A549 (cell line): ENCODE data around the gene ZNF655. TPM values are rescaled to one million over a fixed set of nuclear protein-coding genes. Genes with fewer than 3 reads are reported as not detected.

ENCODE experiments used
- ATAC-seq, 2 experiments: fragments of 200-7000 bp in 1 of 2; fragments of >200 bp in 1 of 2; cut with Nextera tagmentation in 1 of 2; cut with Tn5 transposase in 1 of 2; 3 replicates each; pipeline versions ENCODE4 v1.8.0 to v1.9.1; 2018 to 2020; ENCODE audit warnings: mild to moderate bottlenecking in 1 of 2, moderate library complexity in 1 of 2
- CTCF ChIA-PET: fragments of 300-600 bp; sonication (Branson Sonifier 250); formaldehyde crosslinking; extraction: SDS; loops from one replicate; lab custom pipeline; 2021; ENCODE audit warnings: antibody characterized with exemption, inconsistent platforms; lab: Yijun Ruan, JAX
- POLR2A ChIA-PET: fragments of 350-600 bp; formaldehyde crosslinking; extraction: SDS; loops from one replicate; lab custom pipeline; 2021; ENCODE audit warnings: antibody characterized with exemption, inconsistent platforms; lab: Yijun Ruan, JAX
- DNase-seq, 2 experiments: peaks; one replicate each; pipeline versions ENCODE4 v3.0.0 to v3.0.0-alpha.2; 2011 to 2016; ENCODE audit warnings: low read depth in 1 of 2, low spot score in 1 of 2
- FAIRE-seq: peaks from 2 replicates; lab custom pipeline; 2011; peaks lifted over from hg19 to GRCh38; lab: Jason Lieb, UNC
- H3K27ac ChIP-seq, 2 experiments: fragments of >200 bp; sonication (Bioruptor Twin); formaldehyde crosslinking; 3 replicates each; pipeline ENCODE4 v1.5.1; 2016 to 2017
- H3K4me1 ChIP-seq: fragments of >200 bp; sonication (Bioruptor Twin); formaldehyde crosslinking; 3 replicates; pipeline ENCODE4 v1.6.1; 2016
- H3K4me2 ChIP-seq: fragments of >200 bp; sonication (Bioruptor Twin); formaldehyde crosslinking; 3 replicates; pipeline ENCODE4 v1.6.1; 2016
- H3K4me3 ChIP-seq: fragments of >200 bp; sonication (Bioruptor Twin); formaldehyde crosslinking; 3 replicates; pipeline ENCODE4 v1.5.1; 2016
- H3K9me3 ChIP-seq: fragments of >200 bp; sonication (Bioruptor Twin); formaldehyde crosslinking; 3 replicates; pipeline ENCODE4 v1.6.1; 2016
- CBX2 ChIP-seq: fragments of 200-600 bp; sonication (generic); IDR thresholded peaks from 2 replicates; pipeline ENCODE4 v1.6.1; 2016; ENCODE audit warnings: low read depth, mild to moderate bottlenecking, borderline replicate concordance
- CEBPB ChIP-seq, 2 experiments: fragments of >200 bp in 1 of 2; sonication (Bioruptor Twin) in 1 of 2; formaldehyde crosslinking in 1 of 2; IDR thresholded peaks; 2 replicates each; pipeline ENCODE4 v1.6.1; 2012 to 2016
- CHD2 ChIP-seq: fragments of 150-350 bp; IDR thresholded peaks from 2 replicates; pipeline ENCODE4 v1.6.1; 2014; ENCODE audit warnings: low read length; ENCODE audit not compliant: partially characterized antibody
- ESRRA ChIP-seq: fragments of 150-350 bp; IDR thresholded peaks from 2 replicates; pipeline ENCODE4 v1.6.1; 2014; ENCODE audit warnings: mild to moderate bottlenecking, low read length, borderline replicate concordance
- FOSB ChIP-seq: fragments of 250-450 bp; sonication (Bioruptor Pico); IDR thresholded peaks from 2 replicates; pipeline ENCODE4 v1.5.0; 2020; ENCODE audit warnings: mild to moderate bottlenecking, moderate library complexity
- JUNB ChIP-seq: fragments of >200 bp; sonication (Bioruptor Twin); formaldehyde crosslinking; IDR thresholded peaks from 2 replicates; pipeline ENCODE4 v1.6.1; 2016
- NFE2L2 ChIP-seq: fragments of 150-350 bp; conservative IDR thresholded peaks from 2 replicates; pipeline ENCODE4 v1.6.1; 2014; ENCODE audit warnings: low read length
- NR3C1 ChIP-seq: fragments of >200 bp; sonication (Bioruptor Twin); formaldehyde crosslinking; IDR thresholded peaks from 3 replicates; pipeline ENCODE4 v1.6.1; 2017
- POLR2AphosphoS2 ChIP-seq: conservative IDR thresholded peaks from 2 replicates; pipeline ENCODE4 v1.6.1; 2012; ENCODE audit warnings: low read length, improper control_type of control experiment, inconsistent platforms
- RNF2 ChIP-seq: fragments of 200-600 bp; sonication (generic); IDR thresholded peaks from 2 replicates; pipeline ENCODE4 v1.6.1; 2016; ENCODE audit warnings: low read depth, mild to moderate bottlenecking, antibody characterized with exemption, moderate library complexity, borderline replicate concordance
- SMC3 ChIP-seq: fragments of >200 bp; sonication (Bioruptor Twin); formaldehyde crosslinking; IDR thresholded peaks from 3 replicates; pipeline ENCODE4 v1.6.1; 2018; ENCODE audit warnings: inconsistent platforms
- TFCP2L1 ChIP-seq: fragments of 250-450 bp; sonication (Bioruptor Pico); IDR thresholded peaks from 2 replicates; pipeline ENCODE4 v1.5.0; 2021; ENCODE audit warnings: mild to moderate bottlenecking
- ZC3H11A ChIP-seq: fragments of 450-650 bp; IDR thresholded peaks from 2 replicates; pipeline ENCODE4 v1.6.1; 2014; ENCODE audit warnings: antibody characterized with exemption, mild to moderate bottlenecking
- ZNF302 ChIP-seq: fragments of 250-450 bp; sonication (Bioruptor Pico); IDR thresholded peaks from 2 replicates; pipeline ENCODE4 v1.9.0; 2021; ENCODE audit warnings: inconsistent platforms, mild to moderate bottlenecking, moderate library complexity
- WGBS: methylation state at CpG from one replicate; pipeline ENCODE4 v1.1.6; 2017; ENCODE audit errors: missing lambda C conversion rate; 5-methylcytosine and 5-hydroxymethylcytosine counted together
- polyA plus RNA-seq, 4 experiments: library from polyadenylated mRNA; depleted of rRNA in 3 of 4; stranded (reverse); fragments of >200 nt; fragmentation: RNase III in 1 of 4; extraction: RNeasy Plus Mini Kit Qiagen cat#74134 plus additional on column Dnase treatment in 1 of 4; gene quantifications; 2 replicates in 3 of 4; 3 replicates in 1 of 4; pipeline ENCODE4 v1.2.3, GENCODE V29; 2011 to 2017
- TF ChIP-seq, protein P1 (sequence below): fragments of 250-450 bp; sonication (Bioruptor Pico); IDR thresholded peaks from 2 replicates; pipeline ENCODE4 v1.5.0; 2021; ENCODE audit warnings: mild to moderate bottlenecking, moderate library complexity, borderline replicate concordance
- TF ChIP-seq, protein P2 (sequence below): fragments of >200 bp; sonication (Bioruptor Twin); formaldehyde crosslinking; IDR thresholded peaks from 3 replicates; pipeline ENCODE4 v1.5.1; 2016
- TF ChIP-seq, protein P3 (sequence below): fragments of 200-600 bp; sonication (generic); IDR thresholded peaks from 2 replicates; pipeline ENCODE4 v1.6.1; 2016; ENCODE audit warnings: antibody characterized with exemption, mild to moderate bottlenecking, moderate library complexity
- TF ChIP-seq, protein P4 (sequence below): fragments of 250-450 bp; sonication (Bioruptor Pico); IDR thresholded peaks from 2 replicates; pipeline ENCODE4 v1.5.0; 2020; ENCODE audit warnings: low read depth, mild to moderate bottlenecking, moderate library complexity
- TF ChIP-seq, protein P5 (sequence below): IDR thresholded peaks from 2 replicates; pipeline ENCODE4 v1.6.1; 2012
- TF ChIP-seq, protein P6 (sequence below): fragments of >200 bp; sonication (Bioruptor Twin); formaldehyde crosslinking; IDR thresholded peaks from 3 replicates; pipeline ENCODE4 v1.6.1; 2016
- TF ChIP-seq, protein P7 (sequence below): IDR thresholded peaks from 2 replicates; pipeline ENCODE4 v1.6.1; 2012

The ZNF655 gene
- polyA plus RNA-seq, 2 of the 4 experiments (the other 2 are of a cell fraction): 56.5 to 85.1 TPM

DNA sequence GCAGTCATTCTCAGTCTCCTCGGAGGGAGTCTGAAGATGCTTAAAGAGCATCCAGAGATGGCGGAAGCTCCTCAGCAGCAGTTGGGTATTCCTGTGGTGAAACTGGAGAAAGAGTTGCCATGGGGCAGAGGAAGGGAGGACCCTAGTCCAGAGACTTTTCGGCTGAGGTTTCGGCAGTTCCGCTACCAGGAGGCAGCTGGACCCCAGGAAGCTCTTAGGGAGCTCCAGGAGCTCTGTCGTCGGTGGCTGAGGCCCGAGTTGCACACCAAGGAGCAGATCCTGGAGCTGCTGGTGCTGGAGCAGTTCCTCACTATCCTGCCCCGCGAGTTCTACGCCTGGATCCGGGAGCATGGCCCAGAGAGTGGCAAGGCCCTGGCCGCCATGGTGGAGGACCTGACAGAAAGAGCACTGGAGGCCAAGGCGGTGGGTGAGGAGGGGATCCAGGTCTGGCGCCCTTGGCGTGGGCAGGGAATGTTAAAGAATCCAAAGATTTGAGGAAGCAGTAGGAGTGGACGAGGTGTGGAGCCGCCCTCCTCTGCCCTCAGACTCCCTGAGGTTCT is 61.2 kb downstream of the ZNF655 start:
- 97% methylated on average over 18 of the region's 18 CpGs for WGBS
- FAIRE-seq (no peak), ATAC-seq (no peak), DNase-seq (no peak)
- H3K4me2 ChIP-seq: no peak overlapping the region
- ChIA-PET POLR2A (interaction anchor here (1.4 kb wide), 1 partner anchor 300 kb away, joined by 3 read pairs; the partner anchor contains the start of gene TRIM4), CTCF (no interaction called here)
- no peaks in the 10 kb centered on the region for H3K9me3 ChIP-seq
- H3K4me3 ChIP-seq: no peak overlapping the region
- peaks cover 20% of the 10 kb centered on the region for H3K4me1 ChIP-seq
- TF ChIP-seq CBX2 (no peak), ZC3H11A (no peak), JUNB (no peak)
- H3K27ac ChIP-seq: no peak overlapping the region

DNA sequence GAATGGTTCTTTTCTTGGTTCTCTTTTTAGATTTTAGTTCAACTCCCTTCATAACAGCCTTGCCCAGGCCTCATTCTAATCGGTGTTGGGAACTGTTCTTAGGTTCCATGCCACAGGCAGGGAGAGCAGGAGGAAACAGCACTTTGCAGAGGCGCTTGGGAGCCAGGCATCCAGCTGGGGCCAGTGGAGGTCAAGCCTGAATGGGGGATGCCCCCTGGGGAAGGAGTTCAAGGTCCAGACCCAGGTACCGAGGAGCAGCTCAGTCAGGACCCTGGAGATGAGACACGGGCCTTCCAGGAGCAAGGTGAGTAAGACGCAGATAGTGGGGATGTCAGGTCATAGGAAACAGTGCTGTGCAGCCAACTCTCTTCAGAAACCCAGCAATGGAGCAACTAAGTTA is 62.8 kb downstream of the ZNF655 start:
- ATAC-seq (no peak), DNase-seq (no peak), FAIRE-seq (no peak)
- ChIA-PET CTCF (interaction anchor here (0.6 to 1.5 kb wide), 3 partner anchors 10 to 1521 kb away, joined by 3 to 4 read pairs (median 3); no protein-coding TSS in a partner anchor), POLR2A (no interaction called here)
- WGBS: 94% methylated on average over 5 of the region's 5 CpGs
- H3K4me3 ChIP-seq: no peak overlapping the region
- no peak overlapping the region for H3K27ac ChIP-seq
- no peaks in the 10 kb centered on the region for H3K9me3 ChIP-seq
- TF ChIP-seq CEBPB (IDR thresholded peaks at IDR 0.05) (no peak), NFE2L2 (no peak), ESRRA (no peak), RNF2 (no peak), CHD2 (no peak), NR3C1 (no peak), ZNF302 (CRISPR knock-in tag) (no peak), JUNB (no peak), TFCP2L1 (CRISPR knock-in tag) (no peak), SMC3 (no peak), POLR2AphosphoS2 (no peak), FOSB (CRISPR knock-in tag) (no peak)
- TF ChIP-seq, protein P1, sequence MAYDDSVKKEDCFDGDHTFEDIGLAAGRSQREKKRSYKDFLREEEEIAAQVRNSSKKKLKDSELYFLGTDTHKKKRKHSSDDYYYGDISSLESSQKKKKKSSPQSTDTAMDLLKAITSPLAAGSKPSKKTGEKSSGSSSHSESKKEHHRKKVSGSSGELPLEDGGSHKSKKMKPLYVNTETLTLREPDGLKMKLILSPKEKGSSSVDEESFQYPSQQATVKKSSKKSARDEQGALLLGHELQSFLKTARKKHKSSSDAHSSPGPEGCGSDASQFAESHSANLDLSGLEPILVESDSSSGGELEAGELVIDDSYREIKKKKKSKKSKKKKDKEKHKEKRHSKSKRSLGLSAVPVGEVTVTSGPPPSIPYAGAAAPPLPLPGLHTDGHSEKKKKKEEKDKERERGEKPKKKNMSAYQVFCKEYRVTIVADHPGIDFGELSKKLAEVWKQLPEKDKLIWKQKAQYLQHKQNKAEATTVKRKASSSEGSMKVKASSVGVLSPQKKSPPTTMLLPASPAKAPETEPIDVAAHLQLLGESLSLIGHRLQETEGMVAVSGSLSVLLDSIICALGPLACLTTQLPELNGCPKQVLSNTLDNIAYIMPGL: no peak
- TF ChIP-seq, protein P2, sequence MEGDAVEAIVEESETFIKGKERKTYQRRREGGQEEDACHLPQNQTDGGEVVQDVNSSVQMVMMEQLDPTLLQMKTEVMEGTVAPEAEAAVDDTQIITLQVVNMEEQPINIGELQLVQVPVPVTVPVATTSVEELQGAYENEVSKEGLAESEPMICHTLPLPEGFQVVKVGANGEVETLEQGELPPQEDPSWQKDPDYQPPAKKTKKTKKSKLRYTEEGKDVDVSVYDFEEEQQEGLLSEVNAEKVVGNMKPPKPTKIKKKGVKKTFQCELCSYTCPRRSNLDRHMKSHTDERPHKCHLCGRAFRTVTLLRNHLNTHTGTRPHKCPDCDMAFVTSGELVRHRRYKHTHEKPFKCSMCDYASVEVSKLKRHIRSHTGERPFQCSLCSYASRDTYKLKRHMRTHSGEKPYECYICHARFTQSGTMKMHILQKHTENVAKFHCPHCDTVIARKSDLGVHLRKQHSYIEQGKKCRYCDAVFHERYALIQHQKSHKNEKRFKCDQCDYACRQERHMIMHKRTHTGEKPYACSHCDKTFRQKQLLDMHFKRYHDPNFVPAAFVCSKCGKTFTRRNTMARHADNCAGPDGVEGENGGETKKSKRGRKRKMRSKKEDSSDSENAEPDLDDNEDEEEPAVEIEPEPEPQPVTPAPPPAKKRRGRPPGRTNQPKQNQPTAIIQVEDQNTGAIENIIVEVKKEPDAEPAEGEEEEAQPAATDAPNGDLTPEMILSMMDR: no peak
- TF ChIP-seq, protein P3, sequence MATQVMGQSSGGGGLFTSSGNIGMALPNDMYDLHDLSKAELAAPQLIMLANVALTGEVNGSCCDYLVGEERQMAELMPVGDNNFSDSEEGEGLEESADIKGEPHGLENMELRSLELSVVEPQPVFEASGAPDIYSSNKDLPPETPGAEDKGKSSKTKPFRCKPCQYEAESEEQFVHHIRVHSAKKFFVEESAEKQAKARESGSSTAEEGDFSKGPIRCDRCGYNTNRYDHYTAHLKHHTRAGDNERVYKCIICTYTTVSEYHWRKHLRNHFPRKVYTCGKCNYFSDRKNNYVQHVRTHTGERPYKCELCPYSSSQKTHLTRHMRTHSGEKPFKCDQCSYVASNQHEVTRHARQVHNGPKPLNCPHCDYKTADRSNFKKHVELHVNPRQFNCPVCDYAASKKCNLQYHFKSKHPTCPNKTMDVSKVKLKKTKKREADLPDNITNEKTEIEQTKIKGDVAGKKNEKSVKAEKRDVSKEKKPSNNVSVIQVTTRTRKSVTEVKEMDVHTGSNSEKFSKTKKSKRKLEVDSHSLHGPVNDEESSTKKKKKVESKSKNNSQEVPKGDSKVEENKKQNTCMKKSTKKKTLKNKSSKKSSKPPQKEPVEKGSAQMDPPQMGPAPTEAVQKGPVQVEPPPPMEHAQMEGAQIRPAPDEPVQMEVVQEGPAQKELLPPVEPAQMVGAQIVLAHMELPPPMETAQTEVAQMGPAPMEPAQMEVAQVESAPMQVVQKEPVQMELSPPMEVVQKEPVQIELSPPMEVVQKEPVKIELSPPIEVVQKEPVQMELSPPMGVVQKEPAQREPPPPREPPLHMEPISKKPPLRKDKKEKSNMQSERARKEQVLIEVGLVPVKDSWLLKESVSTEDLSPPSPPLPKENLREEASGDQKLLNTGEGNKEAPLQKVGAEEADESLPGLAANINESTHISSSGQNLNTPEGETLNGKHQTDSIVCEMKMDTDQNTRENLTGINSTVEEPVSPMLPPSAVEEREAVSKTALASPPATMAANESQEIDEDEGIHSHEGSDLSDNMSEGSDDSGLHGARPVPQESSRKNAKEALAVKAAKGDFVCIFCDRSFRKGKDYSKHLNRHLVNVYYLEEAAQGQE: no peak
- TF ChIP-seq, protein P4, sequence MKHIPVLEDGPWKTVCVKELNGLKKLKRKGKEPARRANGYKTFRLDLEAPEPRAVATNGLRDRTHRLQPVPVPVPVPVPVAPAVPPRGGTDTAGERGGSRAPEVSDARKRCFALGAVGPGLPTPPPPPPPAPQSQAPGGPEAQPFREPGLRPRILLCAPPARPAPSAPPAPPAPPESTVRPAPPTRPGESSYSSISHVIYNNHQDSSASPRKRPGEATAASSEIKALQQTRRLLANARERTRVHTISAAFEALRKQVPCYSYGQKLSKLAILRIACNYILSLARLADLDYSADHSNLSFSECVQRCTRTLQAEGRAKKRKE (CRISPR knock-in tag): no peak
- TF ChIP-seq, protein P5, sequence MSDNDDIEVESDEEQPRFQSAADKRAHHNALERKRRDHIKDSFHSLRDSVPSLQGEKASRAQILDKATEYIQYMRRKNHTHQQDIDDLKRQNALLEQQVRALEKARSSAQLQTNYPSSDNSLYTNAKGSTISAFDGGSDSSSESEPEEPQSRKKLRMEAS: no peak
- TF ChIP-seq, protein P6, sequence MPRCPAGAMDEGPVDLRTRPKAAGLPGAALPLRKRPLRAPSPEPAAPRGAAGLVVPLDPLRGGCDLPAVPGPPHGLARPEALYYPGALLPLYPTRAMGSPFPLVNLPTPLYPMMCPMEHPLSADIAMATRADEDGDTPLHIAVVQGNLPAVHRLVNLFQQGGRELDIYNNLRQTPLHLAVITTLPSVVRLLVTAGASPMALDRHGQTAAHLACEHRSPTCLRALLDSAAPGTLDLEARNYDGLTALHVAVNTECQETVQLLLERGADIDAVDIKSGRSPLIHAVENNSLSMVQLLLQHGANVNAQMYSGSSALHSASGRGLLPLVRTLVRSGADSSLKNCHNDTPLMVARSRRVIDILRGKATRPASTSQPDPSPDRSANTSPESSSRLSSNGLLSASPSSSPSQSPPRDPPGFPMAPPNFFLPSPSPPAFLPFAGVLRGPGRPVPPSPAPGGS: no peak
- TF ChIP-seq, protein P7, sequence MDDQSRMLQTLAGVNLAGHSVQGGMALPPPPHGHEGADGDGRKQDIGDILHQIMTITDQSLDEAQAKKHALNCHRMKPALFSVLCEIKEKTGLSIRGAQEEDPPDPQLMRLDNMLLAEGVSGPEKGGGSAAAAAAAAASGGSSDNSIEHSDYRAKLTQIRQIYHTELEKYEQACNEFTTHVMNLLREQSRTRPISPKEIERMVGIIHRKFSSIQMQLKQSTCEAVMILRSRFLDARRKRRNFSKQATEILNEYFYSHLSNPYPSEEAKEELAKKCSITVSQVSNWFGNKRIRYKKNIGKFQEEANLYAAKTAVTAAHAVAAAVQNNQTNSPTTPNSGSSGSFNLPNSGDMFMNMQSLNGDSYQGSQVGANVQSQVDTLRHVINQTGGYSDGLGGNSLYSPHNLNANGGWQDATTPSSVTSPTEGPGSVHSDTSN: no peak
- no peak overlapping the region for H3K4me2 ChIP-seq
- H3K4me1 ChIP-seq: peaks cover 16% of the 10 kb centered on the region
